Coronary artery (tissue), 2 donors: ENCODE results near the gene ICAM4.
A peak's percentile ranks its signal among the peaks of the same experiment; 100 is the strongest.

ENCODE experiments used
- DNase-seq: peaks from one replicate; pipeline ENCODE4 v3.0.0-alpha.2; 2017; ENCODE audit warnings: low spot score
- H3K27ac ChIP-seq, 2 donors: fragments of 200-600 bp; sonication (generic); one replicate each; pipeline ENCODE4 v1.5.1; 2016 to 2019
- H3K4me3 ChIP-seq: fragments of 200-600 bp; sonication (generic); 2 replicates; pipeline ENCODE4 v1.5.1; 2016; ENCODE audit warnings: mild to moderate bottlenecking, moderate library complexity
- TF ChIP-seq, protein P1 (sequence below): fragments of 200-600 bp; sonication (generic); IDR thresholded peaks from one replicate; pipeline ENCODE4 v1.5.1; 2019; ENCODE audit warnings: antibody characterized with exemption

ICAM4 gene

DNA sequence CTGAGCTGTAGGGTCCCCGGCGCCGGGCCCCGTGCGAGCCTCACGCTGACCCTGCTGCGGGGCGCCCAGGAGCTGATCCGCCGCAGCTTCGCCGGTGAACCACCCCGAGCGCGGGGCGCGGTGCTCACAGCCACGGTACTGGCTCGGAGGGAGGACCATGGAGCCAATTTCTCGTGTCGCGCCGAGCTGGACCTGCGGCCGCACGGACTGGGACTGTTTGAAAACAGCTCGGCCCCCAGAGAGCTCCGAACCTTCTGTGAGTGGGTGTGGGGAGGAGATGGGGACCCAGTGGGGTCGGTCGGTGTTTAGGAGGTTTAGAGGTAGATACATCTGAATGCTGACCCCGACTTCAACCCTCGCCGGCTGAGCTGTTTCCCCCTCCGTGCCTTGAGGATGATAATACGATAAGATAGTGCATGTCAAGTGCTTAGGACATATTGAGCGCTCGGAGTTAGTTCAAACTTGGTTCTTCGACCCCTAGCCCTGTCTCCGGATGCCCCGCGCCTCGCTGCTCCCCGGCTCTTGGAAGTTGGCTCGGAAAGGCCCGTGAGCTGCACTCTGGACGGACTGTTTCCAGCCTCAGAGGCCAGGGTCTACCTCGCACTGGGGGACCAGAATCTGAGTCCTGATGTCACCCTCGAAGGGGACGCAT, 4.9 kb downstream of the ICAM4 start:
- TF ChIP-seq, protein P1, sequence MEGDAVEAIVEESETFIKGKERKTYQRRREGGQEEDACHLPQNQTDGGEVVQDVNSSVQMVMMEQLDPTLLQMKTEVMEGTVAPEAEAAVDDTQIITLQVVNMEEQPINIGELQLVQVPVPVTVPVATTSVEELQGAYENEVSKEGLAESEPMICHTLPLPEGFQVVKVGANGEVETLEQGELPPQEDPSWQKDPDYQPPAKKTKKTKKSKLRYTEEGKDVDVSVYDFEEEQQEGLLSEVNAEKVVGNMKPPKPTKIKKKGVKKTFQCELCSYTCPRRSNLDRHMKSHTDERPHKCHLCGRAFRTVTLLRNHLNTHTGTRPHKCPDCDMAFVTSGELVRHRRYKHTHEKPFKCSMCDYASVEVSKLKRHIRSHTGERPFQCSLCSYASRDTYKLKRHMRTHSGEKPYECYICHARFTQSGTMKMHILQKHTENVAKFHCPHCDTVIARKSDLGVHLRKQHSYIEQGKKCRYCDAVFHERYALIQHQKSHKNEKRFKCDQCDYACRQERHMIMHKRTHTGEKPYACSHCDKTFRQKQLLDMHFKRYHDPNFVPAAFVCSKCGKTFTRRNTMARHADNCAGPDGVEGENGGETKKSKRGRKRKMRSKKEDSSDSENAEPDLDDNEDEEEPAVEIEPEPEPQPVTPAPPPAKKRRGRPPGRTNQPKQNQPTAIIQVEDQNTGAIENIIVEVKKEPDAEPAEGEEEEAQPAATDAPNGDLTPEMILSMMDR: no peak
- Histone ChIP-seq H3K27ac (no peak overlapping the region), H3K4me3 (peak overlapping the region; percentile 73)
- DNase-seq: no peak

DNA sequence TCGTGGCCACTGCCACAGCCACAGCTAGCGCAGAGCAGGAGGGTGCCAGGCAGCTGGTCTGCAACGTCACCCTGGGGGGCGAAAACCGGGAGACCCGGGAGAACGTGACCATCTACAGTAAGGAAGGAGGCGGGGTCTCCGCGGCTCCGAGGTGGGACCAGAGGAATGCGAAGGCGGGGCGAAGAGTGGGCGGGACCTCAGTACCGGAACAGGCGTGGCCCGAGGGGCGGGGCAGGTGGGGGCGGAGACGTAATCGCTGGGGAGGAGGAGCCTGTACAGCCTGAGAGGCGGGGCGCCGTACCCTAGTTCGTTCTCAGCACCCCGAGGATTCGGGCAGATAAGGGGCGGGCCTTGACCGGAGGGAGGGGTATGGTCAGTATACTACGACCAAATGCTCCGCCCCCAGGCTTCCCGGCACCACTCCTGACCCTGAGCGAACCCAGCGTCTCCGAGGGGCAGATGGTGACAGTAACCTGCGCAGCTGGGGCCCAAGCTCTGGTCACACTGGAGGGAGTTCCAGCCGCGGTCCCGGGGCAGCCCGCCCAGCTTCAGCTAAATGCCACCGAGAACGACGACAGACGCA, 5.5 kb downstream of the ICAM4 start:
- no peak for DNase-seq
- H3K4me3 ChIP-seq: peak overlapping the region; percentile 73
- H3K27ac ChIP-seq: no peak overlapping the region
- TF ChIP-seq, protein P1: no peak

DNA sequence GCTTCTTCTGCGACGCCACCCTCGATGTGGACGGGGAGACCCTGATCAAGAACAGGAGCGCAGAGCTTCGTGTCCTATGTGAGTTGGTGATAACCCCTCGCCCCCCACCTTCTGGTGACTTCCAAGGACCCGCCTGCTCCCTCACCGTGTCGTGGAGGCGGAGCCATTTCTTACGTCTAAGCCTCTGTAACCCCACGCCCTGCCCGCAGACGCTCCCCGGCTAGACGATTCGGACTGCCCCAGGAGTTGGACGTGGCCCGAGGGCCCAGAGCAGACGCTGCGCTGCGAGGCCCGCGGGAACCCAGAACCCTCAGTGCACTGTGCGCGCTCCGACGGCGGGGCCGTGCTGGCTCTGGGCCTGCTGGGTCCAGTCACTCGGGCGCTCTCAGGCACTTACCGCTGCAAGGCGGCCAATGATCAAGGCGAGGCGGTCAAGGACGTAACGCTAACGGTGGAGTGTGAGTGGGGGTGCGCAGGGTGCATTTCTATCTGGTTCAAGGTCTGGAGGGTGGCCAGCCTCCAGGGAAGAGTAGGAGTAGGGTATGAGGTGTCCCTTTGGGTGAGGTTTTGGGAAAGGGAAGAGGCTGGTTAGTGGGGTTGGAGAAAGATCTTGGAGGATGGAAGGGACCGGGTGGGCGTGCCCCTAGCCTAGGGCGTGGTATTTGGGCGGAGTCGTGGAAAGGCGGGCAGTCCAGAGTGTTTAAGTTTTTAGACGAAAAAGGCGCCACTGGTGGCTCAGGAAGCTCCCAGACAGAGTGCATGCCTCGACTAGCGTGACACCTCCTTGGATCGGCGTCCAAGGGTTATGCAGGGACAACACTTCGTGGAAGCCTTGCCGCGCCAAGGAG, 6.3 kb downstream of the ICAM4 start:
- DNase-seq: no peak
- no peak overlapping the region for H3K27ac ChIP-seq
- TF ChIP-seq, protein P1: no peak
- H3K4me3 ChIP-seq: peak overlapping the region; percentile 73

DNA sequence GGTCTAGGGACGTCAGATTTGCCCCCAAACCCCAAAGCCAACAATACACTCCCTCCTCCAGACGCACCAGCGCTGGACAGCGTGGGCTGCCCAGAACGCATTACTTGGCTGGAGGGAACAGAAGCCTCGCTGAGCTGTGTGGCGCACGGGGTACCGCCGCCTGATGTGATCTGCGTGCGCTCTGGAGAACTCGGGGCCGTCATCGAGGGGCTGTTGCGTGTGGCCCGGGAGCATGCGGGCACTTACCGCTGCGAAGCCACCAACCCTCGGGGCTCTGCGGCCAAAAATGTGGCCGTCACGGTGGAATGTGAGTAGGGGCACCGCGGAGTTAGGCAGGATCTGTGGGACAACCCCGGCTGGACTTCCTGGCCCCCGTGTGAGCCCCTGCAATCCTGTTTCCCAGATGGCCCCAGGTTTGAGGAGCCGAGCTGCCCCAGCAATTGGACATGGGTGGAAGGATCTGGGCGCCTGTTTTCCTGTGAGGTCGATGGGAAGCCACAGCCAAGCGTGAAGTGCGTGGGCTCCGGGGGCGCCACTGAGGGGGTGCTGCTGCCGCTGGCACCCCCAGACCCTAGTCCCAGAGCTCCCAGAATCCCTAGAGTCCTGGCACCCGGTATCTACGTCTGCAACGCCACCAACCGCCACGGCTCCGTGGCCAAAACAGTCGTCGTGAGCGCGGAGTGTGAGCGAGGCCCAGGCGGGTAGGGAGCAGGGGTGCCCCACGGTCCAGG, 7.0 kb downstream of the ICAM4 start:
- H3K4me3 ChIP-seq: no peak overlapping the region
- TF ChIP-seq, protein P1: no peak
- no peak for DNase-seq
- H3K27ac ChIP-seq: no peak overlapping the region

DNA sequence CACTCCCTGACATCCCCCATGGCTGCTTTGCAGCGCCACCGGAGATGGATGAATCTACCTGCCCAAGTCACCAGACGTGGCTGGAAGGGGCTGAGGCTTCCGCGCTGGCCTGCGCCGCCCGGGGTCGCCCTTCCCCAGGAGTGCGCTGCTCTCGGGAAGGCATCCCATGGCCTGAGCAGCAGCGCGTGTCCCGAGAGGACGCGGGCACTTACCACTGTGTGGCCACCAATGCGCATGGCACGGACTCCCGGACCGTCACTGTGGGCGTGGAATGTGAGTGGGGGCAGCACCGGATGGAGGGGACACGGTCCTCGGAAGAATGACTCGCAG, 7.6 kb downstream of the ICAM4 start:
- TF ChIP-seq, protein P1: no peak
- Histone ChIP-seq H3K4me3 (no peak overlapping the region), H3K27ac (no peak overlapping the region)
- no peak for DNase-seq

DNA sequence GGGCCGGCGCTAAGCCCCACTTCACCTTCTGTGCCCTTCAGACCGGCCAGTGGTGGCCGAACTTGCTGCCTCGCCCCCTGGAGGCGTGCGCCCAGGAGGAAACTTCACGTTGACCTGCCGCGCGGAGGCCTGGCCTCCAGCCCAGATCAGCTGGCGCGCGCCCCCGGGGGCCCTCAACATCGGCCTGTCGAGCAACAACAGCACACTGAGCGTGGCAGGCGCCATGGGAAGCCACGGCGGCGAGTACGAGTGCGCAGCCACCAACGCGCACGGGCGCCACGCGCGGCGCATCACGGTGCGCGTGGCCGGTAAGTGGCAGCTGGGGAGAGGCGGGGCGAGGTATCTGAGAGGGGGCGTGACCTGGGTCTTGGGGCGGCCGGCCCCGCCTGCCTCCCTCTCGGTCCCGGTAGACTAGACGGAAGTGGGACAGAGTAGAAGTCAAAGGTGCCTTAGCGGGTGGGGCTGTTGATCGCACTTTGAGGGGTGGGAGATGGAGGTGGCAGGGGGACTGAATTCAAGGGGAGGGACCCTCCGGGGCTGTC, 8.6 kb downstream of the ICAM4 start:
- DNase-seq: no peak
- TF ChIP-seq, protein P1: no peak
- no peak overlapping the region for H3K27ac ChIP-seq
- H3K4me3 ChIP-seq: peak overlapping the region; percentile 62
